NCI-H1436 treated with DMSO at 0.1 percent for 48 hours (cell line): ENCODE results near the gene ATL1.
A peak's percentile ranks its signal among the peaks of the same experiment; 100 is the strongest.

ENCODE experiments used
- DNase-seq: peaks from one replicate; lab custom pipeline; 2025; lab: John Stamatoyannopoulos, UW

ATL1 gene

DNA sequence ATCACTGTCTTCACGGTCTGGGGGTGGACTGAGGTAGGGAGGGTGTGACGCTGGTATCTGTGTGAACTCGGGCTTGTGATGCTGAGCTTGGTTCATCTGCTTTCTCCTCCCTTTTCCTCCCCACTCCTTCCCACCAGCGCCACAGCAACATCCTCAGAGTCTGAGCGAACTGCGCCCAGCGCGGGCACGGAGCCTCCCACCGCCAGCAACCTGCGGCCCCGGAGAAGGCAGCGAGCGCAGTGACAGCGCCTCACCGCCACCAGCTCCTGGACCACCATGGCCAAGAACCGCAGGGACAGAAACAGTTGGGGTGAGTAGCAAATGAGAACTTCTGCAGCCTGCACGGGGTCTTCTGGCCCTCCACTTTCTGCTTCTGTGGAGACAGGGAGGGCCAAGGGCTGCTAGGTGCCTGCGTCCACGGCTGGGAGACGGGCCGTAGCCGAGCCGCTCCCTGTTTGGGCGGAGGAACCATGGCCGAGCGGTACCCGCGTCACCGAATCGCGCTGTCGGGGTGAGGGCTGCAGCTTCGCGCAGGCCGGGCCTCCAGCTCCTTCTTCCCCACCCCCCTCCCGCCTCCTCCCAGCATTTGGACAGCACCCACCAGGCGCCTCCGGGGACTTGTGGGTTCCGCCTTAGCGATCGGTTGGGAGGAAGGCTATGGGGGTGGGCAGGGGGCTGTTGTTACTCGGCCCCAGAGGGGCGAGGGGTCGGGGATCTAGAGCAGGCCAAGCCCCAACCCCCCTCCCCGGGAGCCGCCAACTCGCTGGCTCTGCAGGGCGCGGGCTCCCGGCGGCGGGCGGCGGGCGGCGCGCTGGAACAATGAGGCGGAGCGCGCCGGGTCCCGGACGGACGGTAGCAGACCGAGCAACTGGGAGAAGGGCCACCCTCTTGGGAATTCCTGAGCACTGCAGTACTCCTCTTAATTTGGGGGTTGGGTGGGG is at the start of gene ATL1:
TSS of gene ATL1 (plus strand) at position 156 of the 941 bp plus-strand sequence. CDS start at position 277, 121 bp downstream.
- DNase-seq, result no peak

DNA sequence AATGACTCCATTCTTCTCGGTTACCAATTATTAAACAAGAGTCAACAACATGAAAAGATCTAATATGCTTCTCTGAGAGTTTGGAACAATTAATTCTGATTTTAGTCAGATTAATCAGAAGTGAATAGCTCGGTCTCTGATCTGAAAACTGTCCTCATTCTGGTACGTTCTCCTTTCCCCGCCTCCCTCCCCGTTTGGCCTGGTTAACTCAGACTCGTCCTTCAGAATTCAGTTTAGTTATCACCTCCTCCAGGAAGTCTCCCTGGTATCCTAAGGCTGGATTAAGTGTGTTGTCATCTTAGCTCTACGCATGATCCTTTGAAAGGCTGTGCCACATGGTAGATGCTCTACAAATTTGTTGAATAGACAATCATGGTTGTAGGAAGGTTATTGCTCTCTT is 49.8 kb upstream of the ATL1 start:
- no peak for DNase-seq

DNA sequence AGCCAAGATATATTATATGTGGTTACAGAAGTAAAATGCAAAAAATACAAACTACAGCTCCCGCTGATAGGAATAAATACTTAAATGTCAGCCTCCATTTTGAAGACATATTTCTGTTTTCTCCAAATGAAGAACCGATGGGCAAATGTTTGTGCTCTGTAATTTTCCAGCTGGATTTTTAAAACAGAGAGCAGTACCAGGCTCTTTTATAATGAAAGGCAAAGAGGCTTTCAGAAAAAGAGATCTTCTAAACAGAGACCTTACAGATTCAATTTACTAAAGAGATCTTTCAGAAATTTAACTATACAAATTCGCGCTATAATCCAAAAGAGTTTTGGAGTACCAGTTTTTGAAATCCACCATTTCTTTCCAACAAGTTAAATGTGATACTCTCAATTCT is 47.5 kb upstream of the ATL1 start:
- no peak for DNase-seq

DNA sequence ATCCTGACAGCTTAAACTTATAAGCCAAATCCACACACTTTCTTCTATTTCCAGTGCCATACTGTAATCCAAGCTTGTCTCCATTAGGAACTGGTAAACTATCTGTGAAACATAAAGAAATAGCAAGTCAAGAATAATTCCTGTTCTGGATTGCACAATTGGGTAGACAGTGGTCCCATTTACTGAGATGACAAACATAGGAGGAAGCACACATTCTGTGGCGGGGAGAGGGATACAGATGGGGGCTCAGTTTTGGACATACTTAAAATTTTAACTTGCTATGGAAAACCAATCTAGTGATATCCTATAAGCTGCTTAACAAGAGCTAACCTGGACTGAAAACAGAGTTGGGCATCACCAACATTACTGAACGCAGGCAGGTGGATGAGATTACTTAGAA is 43.9 kb upstream of the ATL1 start:
- no peak for DNase-seq

DNA sequence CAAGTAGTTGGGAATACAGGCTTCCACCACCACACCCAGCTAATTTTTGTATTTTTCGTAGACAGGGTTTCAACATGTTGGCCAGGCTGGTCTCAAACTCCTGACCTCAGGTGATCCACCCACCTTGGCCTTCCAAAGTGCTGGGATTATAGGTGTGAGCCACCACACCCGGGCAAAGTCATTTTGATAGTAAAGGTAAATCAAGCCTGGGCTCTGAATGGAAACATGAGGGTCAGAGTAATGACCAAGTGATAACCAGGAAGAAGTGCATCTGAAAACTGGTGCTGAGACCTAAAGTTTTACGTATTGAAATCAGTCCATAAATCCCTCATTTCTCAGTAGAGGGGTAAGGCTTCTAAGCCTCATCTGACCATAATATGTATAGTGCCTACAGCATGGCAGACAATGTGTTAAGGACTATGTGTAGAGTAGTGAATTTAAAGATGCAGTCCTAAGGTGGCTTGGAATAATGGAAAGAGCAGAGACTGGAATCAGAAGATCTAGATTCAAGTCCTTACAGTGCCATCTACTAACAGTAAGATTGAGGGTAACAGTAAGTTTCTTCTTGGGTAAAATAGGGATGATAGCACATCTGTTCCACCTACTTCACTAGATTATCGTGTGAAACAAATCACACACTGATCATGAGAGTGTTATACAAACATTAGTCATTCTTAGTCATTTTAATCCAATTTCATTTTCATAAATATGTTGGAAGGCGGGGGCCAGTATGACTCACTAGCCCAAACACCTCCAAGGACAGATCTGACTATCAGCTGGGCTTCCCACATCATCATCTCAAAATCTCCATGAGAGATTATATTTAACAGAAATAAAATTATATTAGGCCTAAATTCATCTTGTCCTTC is 38.8 kb upstream of the ATL1 start:
- DNase-seq, result no peak

DNA sequence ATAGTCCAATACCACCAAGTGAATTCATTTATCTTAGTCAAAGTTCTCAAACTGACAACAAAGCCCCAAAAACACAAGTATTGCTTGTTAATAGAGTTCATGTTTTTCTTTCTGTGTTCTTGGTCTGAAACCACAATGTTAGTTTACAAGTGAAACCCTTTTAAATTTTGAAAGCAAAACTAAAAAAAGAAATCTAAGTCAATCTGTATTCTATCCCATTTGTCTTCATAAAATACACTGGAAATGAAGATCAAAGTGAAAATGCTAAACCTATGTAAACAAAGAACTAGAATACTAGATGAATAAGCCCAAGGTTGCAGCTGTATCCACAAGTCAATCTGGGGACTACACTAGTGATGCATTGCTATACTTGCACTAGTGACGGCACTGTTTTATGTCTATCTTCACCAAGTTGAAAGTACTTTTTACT is 38.0 kb upstream of the ATL1 start:
- DNase-seq, result no peak

DNA sequence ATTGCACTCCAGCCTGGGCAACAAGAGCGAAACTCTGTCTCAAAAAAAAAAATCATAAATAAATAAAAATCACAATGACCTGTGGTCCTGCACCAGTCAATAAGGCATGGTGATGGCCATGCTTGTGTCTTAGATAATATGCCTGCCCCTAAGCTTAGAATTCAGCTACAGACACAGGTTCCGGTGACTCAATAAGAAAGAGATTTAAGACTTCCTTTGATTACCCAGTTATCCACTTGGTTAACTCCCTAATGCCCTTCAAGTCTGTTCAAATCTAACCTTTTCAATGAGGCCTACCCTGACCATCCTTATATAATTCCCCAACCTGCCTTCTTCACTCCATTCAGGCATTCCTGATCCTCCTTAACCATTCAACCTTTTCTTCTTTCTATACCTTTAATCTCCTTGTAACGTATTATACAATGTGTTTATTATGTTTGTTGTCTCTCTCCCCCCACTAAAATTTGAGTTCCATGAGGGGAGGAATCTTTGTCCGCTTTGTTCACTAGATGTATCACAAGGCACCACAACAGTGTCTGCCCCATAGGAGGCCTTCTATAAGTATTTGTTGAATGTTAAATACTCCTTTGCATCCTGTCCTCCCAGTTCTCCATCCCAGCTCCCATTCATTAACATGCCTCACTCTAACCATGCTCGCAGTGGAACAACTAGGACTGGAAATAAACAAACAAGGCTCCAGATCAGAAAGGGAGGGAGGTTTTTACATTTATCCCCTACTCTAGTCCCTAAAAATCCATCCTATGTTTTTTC is 36.5 kb upstream of the ATL1 start:
- DNase-seq, result no peak

DNA sequence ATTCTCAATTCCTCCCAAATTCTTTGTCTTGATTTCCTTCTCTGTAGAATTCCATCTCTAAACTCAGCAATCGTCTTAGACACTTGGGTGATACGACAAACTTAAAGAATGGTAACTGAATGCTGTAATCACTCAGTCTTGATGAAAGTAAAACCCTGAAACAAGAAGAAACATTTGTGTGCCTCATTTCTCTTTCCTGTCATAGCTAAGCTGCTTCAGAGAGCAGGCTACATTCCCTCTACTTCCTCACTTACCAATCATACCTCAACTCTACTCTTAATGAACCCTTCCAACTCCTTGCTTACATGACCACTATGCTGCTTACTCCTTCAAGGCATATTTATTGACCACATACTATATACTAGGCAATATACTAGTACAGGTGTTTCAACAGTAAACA is 35.9 kb upstream of the ATL1 start:
- DNase-seq, result no peak

DNA sequence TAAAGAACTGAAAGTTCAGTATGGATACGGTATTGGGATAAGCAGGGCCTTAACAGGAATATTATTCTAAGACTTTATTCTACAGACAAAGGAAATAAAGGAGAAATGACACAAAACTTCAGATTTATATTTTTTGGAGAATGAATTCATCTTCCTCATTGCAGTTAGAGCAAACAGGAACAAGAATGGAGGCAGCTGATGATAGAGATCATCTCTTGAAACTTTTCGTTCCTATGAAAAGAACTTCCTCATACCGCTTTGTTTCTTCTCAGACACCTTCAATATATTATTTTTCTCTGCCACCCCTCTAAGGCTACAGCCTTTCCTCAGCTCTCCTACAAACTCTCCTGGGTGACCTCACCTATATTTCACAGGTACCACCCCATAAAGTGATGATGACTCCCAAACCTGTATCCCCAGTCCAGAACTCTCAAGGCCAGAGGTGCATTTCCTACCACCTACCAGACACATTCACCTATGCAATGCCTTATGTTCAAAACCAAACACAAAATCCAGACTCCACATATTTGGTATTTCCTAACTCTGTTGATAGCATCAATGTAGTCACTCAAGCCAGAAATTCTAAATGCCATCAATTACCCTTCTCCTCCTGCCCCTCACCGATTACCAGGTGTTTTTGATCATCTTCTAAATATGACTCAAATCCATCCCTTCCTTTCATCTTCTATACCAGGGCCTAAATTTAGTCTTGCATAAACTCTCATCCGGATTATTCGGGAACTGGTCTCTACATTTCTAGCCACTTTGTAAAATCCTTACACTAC is 35.0 kb upstream of the ATL1 start:
- no peak for DNase-seq

DNA sequence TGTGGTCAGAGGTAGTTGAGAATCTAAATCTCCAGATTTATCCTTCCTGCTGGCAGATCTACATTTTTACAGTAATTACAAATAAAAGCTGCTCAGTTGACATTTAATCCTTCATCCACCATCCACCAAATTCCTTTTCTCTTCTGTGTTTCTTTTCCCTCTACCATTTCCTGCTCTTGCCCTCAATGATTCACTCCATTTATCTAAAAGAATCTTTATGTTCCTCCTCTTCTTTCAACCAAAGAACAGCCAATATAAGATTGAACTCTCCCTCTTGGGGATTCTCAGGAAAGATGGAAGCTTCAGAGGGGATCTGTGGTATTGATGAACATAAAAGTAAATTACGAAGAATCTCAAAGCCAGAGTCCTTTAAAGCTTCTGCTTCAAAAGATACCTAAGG is 31.9 kb upstream of the ATL1 start:
- DNase-seq, result no peak

DNA sequence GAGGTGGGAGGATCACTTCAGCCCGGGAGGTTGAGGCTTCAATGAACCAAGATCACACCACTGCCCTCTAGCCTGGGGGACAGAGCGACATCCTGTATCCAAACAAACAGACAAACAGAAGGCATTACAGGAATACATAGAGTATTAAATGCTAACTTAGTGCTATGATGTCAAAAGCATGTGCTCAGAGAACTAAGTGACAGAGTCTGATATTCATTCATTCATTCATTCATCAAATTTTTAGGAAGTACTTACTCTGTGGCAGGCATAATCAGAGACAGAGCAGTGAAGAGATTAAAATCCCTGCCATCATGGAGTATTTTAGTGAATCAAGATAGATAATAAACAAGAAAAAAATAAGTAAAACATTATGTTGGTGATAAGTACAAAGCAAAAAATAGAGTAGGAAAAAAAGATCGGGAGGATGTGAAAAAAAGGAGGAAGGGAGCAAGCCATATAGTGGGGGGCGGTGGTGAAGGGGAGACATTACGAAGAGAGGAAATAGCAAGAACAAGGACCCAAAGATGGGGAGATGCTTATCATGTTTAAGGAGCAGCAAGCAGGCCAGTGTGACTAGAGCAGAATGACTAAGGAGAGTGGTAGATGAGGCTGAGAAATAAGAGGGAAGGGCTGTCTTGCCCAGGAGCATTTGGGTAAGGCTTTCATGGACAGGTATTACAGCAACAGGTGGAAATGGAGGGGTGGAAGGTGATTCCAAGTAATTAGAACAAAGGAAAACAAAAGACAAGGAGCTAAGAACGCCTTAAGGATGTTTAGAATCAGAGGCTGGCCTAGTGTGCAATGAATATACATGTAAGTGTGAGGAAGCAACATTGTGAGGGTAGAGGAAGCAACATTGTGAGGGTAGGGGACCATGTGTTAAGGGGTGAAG is 30.4 kb upstream of the ATL1 start:
- DNase-seq, result no peak

DNA sequence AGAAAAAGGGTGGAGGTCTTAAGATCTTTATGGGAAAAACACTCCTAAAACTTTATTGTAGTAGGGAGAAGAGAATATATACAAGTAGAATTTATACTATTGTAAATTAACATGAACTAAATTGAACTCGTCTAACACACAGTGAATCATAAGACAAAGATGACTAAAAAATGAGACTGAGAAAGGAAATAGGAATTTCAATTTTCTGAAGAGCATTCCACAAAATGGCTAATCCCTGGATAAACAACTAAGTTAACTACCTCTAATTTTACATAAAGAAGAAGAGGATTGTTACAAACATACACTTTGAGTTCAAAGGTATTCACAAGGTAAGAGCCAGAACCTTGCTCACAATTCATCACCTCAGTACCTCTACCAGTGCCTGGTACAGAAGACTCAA is 29.6 kb upstream of the ATL1 start:
- no peak for DNase-seq

DNA sequence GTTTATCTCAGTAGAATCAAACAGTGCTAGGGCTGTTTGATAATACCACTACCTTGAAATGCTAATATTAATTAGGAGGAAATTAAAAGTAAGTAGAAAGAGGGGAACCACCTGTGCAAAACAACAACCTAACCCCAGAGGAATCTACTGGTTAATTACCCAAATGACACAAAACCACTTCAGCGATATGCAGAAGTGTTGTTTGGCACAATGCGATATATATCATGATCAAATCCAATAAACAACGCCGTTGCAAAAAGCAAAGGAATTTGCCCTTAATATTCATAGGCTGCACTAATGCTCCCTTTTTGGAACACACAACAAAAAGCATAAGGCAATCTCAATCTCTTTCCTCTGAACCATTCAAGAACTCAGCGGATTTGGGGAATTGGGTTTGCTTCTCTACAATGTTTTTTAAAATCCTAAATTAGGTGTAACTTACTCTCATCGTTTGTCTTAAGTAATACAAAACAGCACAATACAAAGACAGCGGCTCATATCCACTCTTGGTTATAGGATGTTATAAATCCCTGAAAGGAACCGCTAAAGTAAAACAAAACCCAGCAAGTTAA is 29.1 kb upstream of the ATL1 start:
- no peak for DNase-seq

DNA sequence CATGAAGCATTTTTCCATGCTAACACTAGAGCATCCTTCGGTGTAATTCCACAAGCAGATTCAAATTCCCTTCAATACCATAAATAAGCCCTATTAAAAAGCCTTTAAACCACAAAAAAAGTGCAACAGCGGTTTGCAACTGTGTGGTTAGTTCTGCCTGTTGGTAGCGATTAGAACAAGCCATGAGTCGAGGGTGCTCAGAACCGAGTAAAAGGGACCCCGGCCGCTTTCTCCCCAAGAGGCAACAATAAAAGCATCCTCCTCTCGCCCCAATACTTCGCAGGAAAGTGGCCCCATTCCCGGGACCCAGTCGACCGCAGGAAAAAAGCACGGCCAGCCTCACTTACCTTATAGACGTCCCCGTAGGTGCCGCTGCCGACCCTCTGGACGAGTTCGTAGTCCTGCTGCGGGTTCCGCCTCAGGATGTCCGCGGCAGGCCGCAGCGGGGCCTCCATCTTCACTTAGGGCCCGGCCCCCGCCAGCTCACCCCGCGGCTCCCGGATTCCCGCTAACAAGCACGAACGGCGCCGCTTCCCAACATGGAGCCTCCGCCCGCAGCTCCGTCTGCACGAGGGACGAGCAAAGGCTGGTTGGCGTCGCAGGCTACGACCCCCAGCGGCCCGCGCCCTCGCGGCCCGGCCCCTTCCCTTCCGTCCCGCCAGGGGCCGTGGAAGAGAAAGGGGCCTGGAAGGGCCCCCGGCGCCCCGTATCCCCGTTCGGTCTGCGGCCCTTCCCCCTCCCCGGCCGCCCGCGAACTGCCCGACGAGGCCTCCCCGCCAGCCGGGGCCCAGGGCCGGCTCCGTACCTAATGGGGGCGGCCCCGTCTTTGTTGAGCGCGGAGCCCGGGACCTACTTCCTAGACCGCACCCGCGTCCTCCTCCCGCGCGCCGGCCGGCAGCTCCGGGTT is 28.1 kb upstream of the ATL1 start:
- DNase-seq, result no peak

DNA sequence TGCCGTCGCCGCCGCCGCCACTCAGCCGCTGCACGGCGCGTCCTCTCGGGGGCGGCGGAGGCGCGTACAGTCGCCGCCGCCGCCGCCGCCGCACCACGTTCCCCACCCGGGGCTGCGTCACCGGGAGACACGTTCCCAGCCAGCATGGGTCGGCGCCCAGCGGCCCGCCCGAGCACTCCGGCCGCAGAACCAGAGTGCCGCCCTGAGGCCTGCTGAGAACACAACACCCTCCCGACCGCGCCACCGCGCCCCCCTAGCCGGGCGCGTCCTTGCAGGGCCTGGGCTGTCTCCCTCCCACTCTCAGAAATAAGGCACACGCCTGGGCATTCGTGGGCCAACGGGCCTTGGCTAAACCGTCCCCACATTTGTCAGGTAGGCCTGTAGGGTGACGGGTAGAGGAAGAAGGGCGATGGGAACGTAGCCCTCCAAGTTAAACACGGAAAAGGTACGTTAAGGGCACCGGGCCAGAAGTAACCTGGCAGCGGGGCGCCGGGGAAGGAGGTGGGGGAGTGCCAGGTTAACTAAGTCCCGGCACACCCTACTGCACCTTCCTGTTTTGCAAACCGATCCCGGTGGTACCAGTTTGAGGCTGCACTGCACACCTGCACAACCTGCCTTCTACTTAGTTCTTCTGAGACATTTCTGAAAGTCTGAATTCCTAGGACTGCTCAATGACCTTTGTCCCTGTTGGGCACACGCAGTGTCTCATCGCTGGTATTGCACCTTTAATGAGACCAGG is 27.3 kb upstream of the ATL1 start, which contains the start of gene MAP4K5:
TSS of gene MAP4K5 (minus strand) at position 68 of the 739 bp plus-strand sequence. CDS start 520 bp downstream, outside the sequence.
- peak; percentile 52 for DNase-seq

DNA sequence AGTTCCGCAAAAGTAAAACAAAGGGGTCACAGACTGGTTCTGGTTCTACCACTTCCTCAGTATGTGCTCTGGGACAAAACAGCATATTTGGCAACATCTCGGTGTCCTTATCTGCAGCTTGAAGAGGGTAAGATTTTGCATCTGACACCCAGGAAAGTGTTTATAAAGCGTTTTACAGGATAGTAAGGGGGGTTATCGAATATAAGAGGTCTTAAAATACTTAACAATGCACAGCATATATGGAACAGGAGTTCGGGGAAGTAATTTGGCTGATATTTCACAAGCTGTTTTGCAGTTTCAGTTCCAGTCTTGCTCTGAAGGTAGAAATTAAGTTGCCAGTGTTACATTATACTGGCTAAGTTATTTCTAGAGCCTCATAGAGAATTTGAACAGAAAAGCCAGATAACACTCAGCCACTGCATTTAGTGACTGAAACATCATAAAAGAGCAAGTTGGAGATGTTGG is 26.7 kb upstream of the ATL1 start:
- no peak for DNase-seq

DNA sequence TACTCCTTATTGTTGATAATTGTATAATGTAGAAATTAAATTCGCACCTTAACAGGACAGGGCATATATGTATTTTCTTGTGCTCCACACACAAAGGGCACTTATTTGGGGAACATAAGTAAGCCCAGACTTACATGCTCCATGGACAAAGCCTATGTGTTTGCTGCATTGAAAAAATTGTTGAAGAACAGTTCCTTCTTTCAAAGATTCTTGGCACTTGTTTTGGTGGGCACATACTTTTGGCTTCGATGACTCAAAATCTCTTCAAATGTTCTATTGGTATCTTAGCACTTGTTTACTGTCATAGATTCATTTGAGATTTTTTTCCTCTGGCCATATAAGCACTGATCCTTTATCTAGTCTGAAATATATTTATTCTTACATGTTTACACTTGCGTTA is 26.1 kb upstream of the ATL1 start:
- no peak for DNase-seq

DNA sequence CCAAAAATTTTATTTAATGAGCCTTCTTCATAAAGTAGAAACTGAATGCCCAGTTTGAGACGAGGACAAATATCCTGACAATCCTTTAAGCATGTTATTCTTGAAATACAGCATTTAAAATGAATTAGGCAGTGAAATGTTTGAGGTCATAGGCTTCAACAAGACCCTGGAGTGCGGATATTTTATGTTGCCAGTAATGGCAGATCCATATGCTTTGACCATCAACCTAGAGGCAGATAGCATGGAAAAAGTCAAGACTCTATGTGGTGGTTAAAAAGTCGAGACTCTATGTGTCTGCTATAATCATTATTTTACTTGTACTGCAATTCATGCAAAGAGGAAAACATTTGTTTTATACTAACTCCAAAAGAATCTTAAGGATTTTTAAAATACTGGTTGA is 25.5 kb upstream of the ATL1 start:
- no peak for DNase-seq
